Stimulated activated CD4-positive, alpha-beta T cell treated with anti-CD3 and anti-CD28 coated beads, Interleukin-4, amount 100 ng/mL, for 1 hour (primary cell): ENCODE results near the gene OGT.
"Not testable (repeated sequence)": the region's sequence is repeated elsewhere in the genome, so short reads cannot be mapped to it uniquely, and the experiment has no call there.

ENCODE experiments used
- DNase-seq: peaks from one replicate; pipeline ENCODE4 v3.0.0-alpha.2; 2020

OGT gene

GRCh38 chrX:71532753-71533425 lies at the start of gene OGT:
TSS of gene OGT (plus strand) at chrX:71533104. CDS start at chrX:71533300, 196 bp downstream.
- peak; percentile 89 for DNase-seq

- no peak for DNase-seq
Measured at GRCh38 chrX:71487814-71488213, 45.1 kb upstream of the OGT start.

GRCh38 chrX:71489540-71489939 lies 43.4 kb upstream of the OGT start:
- no peak for DNase-seq

- DNase-seq: peak; percentile 39
Measured at GRCh38 chrX:71492231-71493065, 40.5 kb upstream of the OGT start.

- DNase-seq: no peak
Measured at GRCh38 chrX:71493111-71493613, 39.7 kb upstream of the OGT start.

- not testable (repeated sequence) for DNase-seq
Measured at GRCh38 chrX:71495979-71496378, 36.9 kb upstream of the OGT start.

- no peak for DNase-seq
Measured at GRCh38 chrX:71496476-71496875, 36.4 kb upstream of the OGT start.

GRCh38 chrX:71502080-71502479 lies 30.8 kb upstream of the OGT start:
- DNase-seq: not testable (repeated sequence)

GRCh38 chrX:71504346-71504745 lies 28.6 kb upstream of the OGT start:
- DNase-seq: no peak

- DNase-seq: no peak
Measured at GRCh38 chrX:71509289-71509688, 23.6 kb upstream of the OGT start.

- DNase-seq: no peak
Measured at GRCh38 chrX:71510161-71510560, 22.7 kb upstream of the OGT start.

GRCh38 chrX:71513731-71514130 lies 19.2 kb upstream of the OGT start:
- not testable (repeated sequence) for DNase-seq

- DNase-seq: no peak
Measured at GRCh38 chrX:71514367-71515037, 18.4 kb upstream of the OGT start.

- DNase-seq: no peak
Measured at GRCh38 chrX:71515038-71515396, 17.9 kb upstream of the OGT start.

- DNase-seq: no peak
Measured at GRCh38 chrX:71525316-71525715, 7.6 kb upstream of the OGT start.

- peak; percentile 40 for DNase-seq
Measured at GRCh38 chrX:71532078-71532752, 689 bp upstream of the OGT start.

GRCh38 chrX:71533516-71533850 lies 579 bp downstream of the OGT start:
- DNase-seq: no peak

GRCh38 chrX:71533851-71534561 lies 1.1 kb downstream of the OGT start:
- DNase-seq: peak; percentile 42

GRCh38 chrX:71534773-71535544 lies 2.1 kb downstream of the OGT start:
- no peak for DNase-seq

GRCh38 chrX:71536285-71536684 lies 3.4 kb downstream of the OGT start:
- DNase-seq: peak; percentile 24

GRCh38 chrX:71537743-71538142 lies 4.8 kb downstream of the OGT start:
- DNase-seq: no peak

- DNase-seq: no peak
Measured at GRCh38 chrX:71540801-71541200, 7.9 kb downstream of the OGT start.
